HCT116 (cell line): ENCODE measurements around the gene BST2. TPM values are rescaled to one million over a fixed set of nuclear protein-coding genes. Genes with fewer than 3 reads are reported as not detected.

Source experiments
- ATAC-seq: fragments of 200-7000 bp; cut with Tn5 transposase; 2 replicates; pipeline ENCODE4 v1.9.1; 2020; ENCODE audit warnings: mild to moderate bottlenecking, moderate library complexity
- BruUV-seq: library from RNA; stranded (reverse); fragments of 400-500 nt; replicated peaks from 2 replicates; lab custom pipeline; 2021; lab: Mats Ljungman, UMichigan
- CTCF ChIA-PET: fragments of 300-600 bp; sonication (Branson Sonifier 250); formaldehyde crosslinking; loops from one replicate; lab custom pipeline; 2021; ENCODE audit warnings: antibody characterized with exemption; lab: Charles Lee
- POLR2A ChIA-PET: fragments of 300-600, 350-600 bp; sonication (Branson Sonifier 250); formaldehyde crosslinking; loops from one replicate; lab custom pipeline; 2021; ENCODE audit warnings: antibody characterized with exemption; lab: Charles Lee
- RAD21 ChIA-PET, 2 experiments: fragments of 300-600 bp; sonication (Branson Sonifier 250); formaldehyde crosslinking; loops; one replicate each; lab custom pipeline; 2023; ENCODE audit warnings: low total read pairs in 2 of 2; ENCODE audit not compliant: uncharacterized antibody in 2 of 2, unreplicated experiment in 2 of 2, low non-redundant PET in 1 of 2; lab: Charles Lee
- DNase-seq: peaks from one replicate; pipeline ENCODE4 v3.0.0-alpha.2; 2010; ENCODE audit warnings: low read depth, low spot score
- H2AFZ ChIP-seq: fragments of 200-600 bp; shearing (Covaris generic), sonication (generic); 2 replicates; pipeline ENCODE4 v1.6.1; 2017; ENCODE audit warnings: low read depth, mixed run types, mixed read lengths, antibody characterized with exemption, low read length; ENCODE audit not compliant: poor library complexity, severe bottlenecking
- H3K27ac ChIP-seq: 2 replicates; pipeline ENCODE4 v1.5.1; 2012; ENCODE audit warnings: low read depth, low read length
- H3K27me3 ChIP-seq: fragments of 200-600 bp; sonication (generic); 2 replicates; pipeline ENCODE4 v1.6.1; 2016; ENCODE audit warnings: mixed run types, low read length, mixed read lengths; ENCODE audit not compliant: insufficient read depth
- H3K36me3 ChIP-seq, 2 experiments: fragments of 200-500 bp in 1 of 2; fragments of 200-600 bp in 1 of 2; sonication (Bioruptor generic) in 1 of 2; sonication (generic) in 1 of 2; 2 replicates each; pipeline versions ENCODE4 v1.5.1 to v1.6.1; 2014 to 2016; ENCODE audit warnings: low read length in 2 of 2, inconsistent platforms in 1 of 2, mixed read lengths in 1 of 2, mixed run types in 1 of 2; ENCODE audit not compliant: insufficient read depth in 2 of 2, control insufficient read depth in 1 of 2
- H3K4me1 ChIP-seq, 2 experiments: fragments of 200-600 bp in 1 of 2; sonication (generic) in 1 of 2; 2 replicates each; pipeline versions ENCODE4 v1.5.1 to v1.6.1; 2012 to 2017; ENCODE audit warnings: low read length in 2 of 2, inconsistent platforms in 1 of 2, mild to moderate bottlenecking in 1 of 2, mixed read lengths in 1 of 2, mixed run types in 1 of 2, moderate library complexity in 1 of 2; ENCODE audit not compliant: insufficient read depth in 2 of 2, control insufficient read depth in 1 of 2
- H3K4me2 ChIP-seq: fragments of 200-600 bp; sonication (generic); 2 replicates; pipeline ENCODE4 v1.6.1; 2017; ENCODE audit warnings: mixed run types, low read length, mixed read lengths
- H3K4me3 ChIP-seq, 2 experiments: fragments of 200-600 bp in 1 of 2; sonication (generic) in 1 of 2; replicated peaks in 1 of 2; 2 replicates each; pipeline ENCODE4 v1.5.1; 2011 to 2016; ENCODE audit warnings: low read length in 2 of 2, control low read depth in 1 of 2, low read depth in 1 of 2, mild to moderate bottlenecking in 1 of 2, mixed read lengths in 1 of 2, mixed run types in 1 of 2
- H3K79me2 ChIP-seq: fragments of 200-600 bp; sonication (generic); 2 replicates; pipeline ENCODE4 v1.6.1; 2017; ENCODE audit warnings: mild to moderate bottlenecking, mixed run types, low read length, moderate library complexity, mixed read lengths; ENCODE audit not compliant: insufficient read depth
- H3K9ac ChIP-seq: fragments of 200-600 bp; sonication (generic); 2 replicates; pipeline ENCODE4 v1.6.1; 2016; ENCODE audit warnings: low read length, mixed read lengths
- H3K9me2 ChIP-seq: fragments of 200-600 bp; sonication (generic), shearing (Covaris generic); 2 replicates; pipeline ENCODE4 v1.6.1; 2017; ENCODE audit warnings: mixed run types, mild to moderate bottlenecking, moderate library complexity; ENCODE audit not compliant: insufficient read depth
- H3K9me3 ChIP-seq, 2 experiments: fragments of 200-500 bp in 1 of 2; fragments of 200-600 bp in 1 of 2; sonication (Bioruptor generic) in 1 of 2; sonication (generic) in 1 of 2; 2 replicates each; pipeline ENCODE4 v1.6.1; 2014 to 2017; ENCODE audit warnings: low read length in 2 of 2, mixed read lengths in 2 of 2, inconsistent platforms in 1 of 2, low read depth in 1 of 2, mild to moderate bottlenecking in 1 of 2, mixed run types in 1 of 2, moderate library complexity in 1 of 2; ENCODE audit not compliant: control insufficient read depth in 1 of 2, insufficient read depth in 1 of 2
- H4K20me1 ChIP-seq: fragments of 200-600 bp; sonication (generic), shearing (Covaris generic); 2 replicates; pipeline ENCODE4 v1.6.1; 2017; ENCODE audit warnings: mixed run types, mild to moderate bottlenecking, moderate library complexity; ENCODE audit not compliant: insufficient read depth
- ATF3 ChIP-seq: IDR thresholded peaks from 2 replicates; pipeline ENCODE4 v1.6.1; 2012
- CBX3 ChIP-seq: IDR thresholded peaks from 2 replicates; pipeline ENCODE4 v1.6.1; 2012; ENCODE audit warnings: low read depth
- CEBPB ChIP-seq: IDR thresholded peaks from 2 replicates; pipeline ENCODE4 v1.6.1; 2012; ENCODE audit warnings: low read depth
- CTCF ChIP-seq, 3 experiments: fragments of 200-600 bp in 1 of 3; sonication (generic) in 1 of 3; IDR thresholded peaks in 2 of 3; conservative IDR thresholded peaks in 1 of 3; 2 replicates each; pipeline ENCODE4 v1.5.1; 2012 to 2017; ENCODE audit warnings: low read depth in 2 of 3, low read length in 2 of 3, antibody characterized with exemption in 1 of 3, borderline replicate concordance in 1 of 3, control low read depth in 1 of 3, mild to moderate bottlenecking in 1 of 3, mixed read lengths in 1 of 3, mixed run types in 1 of 3, moderate library complexity in 1 of 3; ENCODE audit not compliant: insufficient read depth in 1 of 3
- EZH2 ChIP-seq: fragments of 200-600 bp; sonication (generic); IDR thresholded peaks from 2 replicates; pipeline ENCODE4 v1.6.1; 2017; ENCODE audit warnings: antibody characterized with exemption, mixed run types
- JUND ChIP-seq: IDR thresholded peaks from 2 replicates; pipeline ENCODE4 v1.6.1; 2012
- MAX ChIP-seq: IDR thresholded peaks from 2 replicates; pipeline ENCODE4 v1.6.1; 2012
- SIN3A ChIP-seq: IDR thresholded peaks from 2 replicates; pipeline ENCODE4 v1.6.1; 2012; ENCODE audit warnings: low read depth
- SP1 ChIP-seq: IDR thresholded peaks from 2 replicates; pipeline ENCODE4 v1.6.1; 2012; ENCODE audit warnings: low read depth
- intact Hi-C: fragments of 100-400 bp; cut with micrococcal nuclease; formaldehyde crosslinking; loops from 2 replicates; pipeline ENCODE4 v1.10.0; 2022
- total RNA-seq: library from RNA; stranded (reverse); gene quantifications from one replicate; pipeline ENCODE4 v1.2.1, GENCODE V29; 2021; ENCODE audit not compliant: unreplicated experiment

BST2 gene
- total RNA-seq, 1 experiment from 2014 or later: 5.4 TPM

- H3K79me2 ChIP-seq: no peaks in the 10 kb centered on the region
- ChIA-PET RAD21 (no interaction called here), CTCF (no interaction called here), POLR2A (no interaction called here)
- intact Hi-C loops: no loop called here
- H3K4me3 ChIP-seq: no peak overlapping the region
- H3K9me3 ChIP-seq: no peaks in the 10 kb centered on the region
- no peaks in the 10 kb centered on the region for H3K9me2 ChIP-seq
- no peak overlapping the region for H3K4me2 ChIP-seq
- no peak for DNase-seq
- no peaks in the 10 kb centered on the region for H3K36me3 ChIP-seq
- H3K27me3 ChIP-seq: no peaks in the 10 kb centered on the region
- no peak overlapping the region for H3K9ac ChIP-seq
- peaks cover under 1 to 8% of the 10 kb centered on the region in 2 experiments; a peak in 3 of 4 replicates for H3K4me1 ChIP-seq
- BruUV-seq: no TSS peak
- TF ChIP-seq CTCF (IDR thresholded peaks at IDR 0.05 in 2 of 3, conservative IDR thresholded peaks at IDR 0.05 in 1 of 3; ENCODE audit: borderline replicate concordance in 1 of 3, insufficient read depth in 1 of 3, low read depth in 2 of 3, low read length in 2 of 3): no peak
- no peak for TF ChIP-seq MAX
- TF ChIP-seq EZH2: no peak
- TF ChIP-seq JUND: no peak
- TF ChIP-seq CBX3: no peak
- TF ChIP-seq SIN3A: no peak
- TF ChIP-seq SP1: no peak
- TF ChIP-seq CEBPB: no peak
- no peak for TF ChIP-seq ATF3
- H4K20me1 ChIP-seq: no peaks in the 10 kb centered on the region
- no peak overlapping the region for H2AFZ ChIP-seq
- no peak for ATAC-seq
- H3K27ac ChIP-seq: no peak overlapping the region
These were observed 6.4 kb upstream of the BST2 start for GRCh38 chr19:17411801-17412200.
